Caco-2 (cell line): ENCODE data around the gene GASK1A. TPM values are rescaled to one million over a fixed set of nuclear protein-coding genes. Genes with fewer than 3 reads are reported as not detected.

Experiments used
- Bru-seq: library from RNA; stranded (reverse); fragments of 400-500 nt; gene quantifications from one replicate; lab custom pipeline; 2021; lab: Mats Ljungman, UMichigan
- BruChase-seq, 2 experiments: library from RNA; stranded (reverse); fragments of 400-500 nt; gene quantifications; one replicate each; lab custom pipeline; 2021; lab: Mats Ljungman, UMichigan
- BruUV-seq: library from RNA; stranded (reverse); fragments of 400-500 nt; replicated peaks from 2 replicates; lab custom pipeline; 2021; lab: Mats Ljungman, UMichigan
- CTCF ChIA-PET: fragments of 300-600 bp; sonication (Branson Sonifier 250); formaldehyde crosslinking; loops from one replicate; lab custom pipeline; 2022; ENCODE audit warnings: antibody characterized with exemption; lab: Charles Lee
- POLR2A ChIA-PET: fragments of 300-600 bp; sonication (Branson Sonifier 250); formaldehyde crosslinking; loops from one replicate; lab custom pipeline; 2022; ENCODE audit warnings: antibody characterized with exemption; lab: Charles Lee
- DNase-seq, 2 experiments: peaks; one replicate each; pipeline versions ENCODE4 v3.0.0 to v3.0.0-alpha.2; 2020 to 2022
- H3K27me3 ChIP-seq: replicated peaks from 2 replicates; pipeline ENCODE4 v1.6.0; 2011; ENCODE audit warnings: low read length; ENCODE audit not compliant: control insufficient read depth, insufficient read depth
- H3K36me3 ChIP-seq: 2 replicates; pipeline ENCODE4 v1.5.1; 2011; ENCODE audit warnings: low read length; ENCODE audit not compliant: control insufficient read depth, insufficient read depth
- H3K4me1 ChIP-seq: fragments of 250-450 bp; sonication (Bioruptor Pico); 2 replicates; pipeline ENCODE4 v1.5.1; 2020; ENCODE audit warnings: mild to moderate bottlenecking
- H3K4me3 ChIP-seq: 2 replicates; pipeline ENCODE4 v1.5.1; 2011; ENCODE audit warnings: low read depth, mild to moderate bottlenecking, control low read depth, low read length
- H3K9me3 ChIP-seq: fragments of 250-450 bp; sonication (Bioruptor Pico); 2 replicates; pipeline ENCODE4 v1.5.1; 2020; ENCODE audit warnings: mild to moderate bottlenecking, moderate library complexity
- H3K27ac Mint-ChIP-seq: one replicate; pipeline ENCODE4 v1.8.0; 2022; ENCODE audit warnings: mixed read lengths; ENCODE audit not compliant: unreplicated experiment
- H3K27me3 Mint-ChIP-seq: one replicate; pipeline ENCODE4 v1.8.0; 2022; ENCODE audit warnings: mixed read lengths; ENCODE audit not compliant: insufficient read depth, unreplicated experiment
- H3K36me3 Mint-ChIP-seq: one replicate; pipeline ENCODE4 v1.8.0; 2022; ENCODE audit warnings: mild to moderate bottlenecking, mixed read lengths; ENCODE audit not compliant: insufficient read depth, unreplicated experiment
- H3K4me1 Mint-ChIP-seq: one replicate; pipeline ENCODE4 v1.8.0; 2022; ENCODE audit warnings: low read depth, mixed read lengths; ENCODE audit not compliant: unreplicated experiment
- H3K4me3 Mint-ChIP-seq: one replicate; pipeline ENCODE4 v1.8.0; 2022; ENCODE audit warnings: mild to moderate bottlenecking, moderate library complexity, mixed read lengths; ENCODE audit not compliant: unreplicated experiment
- H3K9me3 Mint-ChIP-seq: one replicate; pipeline ENCODE4 v1.8.0; 2022; ENCODE audit warnings: mixed read lengths; ENCODE audit not compliant: unreplicated experiment
- CTCF ChIP-seq, 2 experiments: fragments of 200-600 bp in 1 of 2; IDR thresholded peaks; 1 replicate in 1 of 2; 2 replicates in 1 of 2; pipeline versions ENCODE4 v1.5.1 to v1.8.0; 2011 to 2022; ENCODE audit warnings: antibody characterized with exemption in 1 of 2, control low read depth in 1 of 2, inconsistent platforms in 1 of 2, low read depth in 1 of 2, low read length in 1 of 2, mild to moderate bottlenecking in 1 of 2, moderate library complexity in 1 of 2; ENCODE audit not compliant: insufficient read depth in 1 of 2, severe bottlenecking in 1 of 2, unreplicated experiment in 1 of 2
- intact Hi-C: fragments of 100-400 bp; cut with micrococcal nuclease; formaldehyde crosslinking; loops from one replicate; pipeline ENCODE4 v1.10.0; 2022; ENCODE audit not compliant: unreplicated experiment
- long read RNA-seq: library from polyadenylated mRNA; stranded (forward); transcript quantifications from one replicate; pipeline ENCODE4 v2.0.0, GENCODE V29; 2022
- total RNA-seq: library from RNA; stranded (reverse); gene quantifications from 2 replicates; pipeline ENCODE4 v1.2.3, GENCODE V29; 2022

Gene GASK1A
- total RNA-seq = 0.16 TPM in 1 of 2 replicates, not detected in the other
- percentile 14 among the genes with signal in this experiment for Bru-seq, nascent RNA
- BruChase-seq, experiment 1, labeled RNA remaining after a 2-hour chase = not detected
- percentile 22 among the genes with signal in this experiment for BruChase-seq, experiment 2, labeled RNA remaining after a 6-hour chase
- long read RNA-seq = 0 reads

- no TSS peak for BruUV-seq
- H3K4me3 Mint-ChIP-seq = peak within 1 kb of the TSS; percentile 70
- CTCF ChIA-PET = no interaction called here
- DNase-seq = peak; percentile 39 to 50
- no peak within 1 kb of the TSS for H3K27ac Mint-ChIP-seq
- no peaks in the 10 kb centered on the region for H3K36me3 ChIP-seq
- no peaks in the 10 kb centered on the region for H3K4me1 ChIP-seq
- peaks cover 2% of the 10 kb centered on the region for H3K27me3 ChIP-seq
- 0 out of 2 replicates have a peak, but pooled peaks cover 4% of the 10 kb centered on the region for H3K9me3 ChIP-seq
- H3K27me3 Mint-ChIP-seq = peaks cover 24% of the 10 kb centered on the region
- TF ChIP-seq CTCF (IDR thresholded peaks at IDR 0.05; ENCODE audit: insufficient read depth in 1 of 2, low read depth in 1 of 2, low read length in 1 of 2, severe bottlenecking in 1 of 2, unreplicated experiment in 1 of 2) = no peak
- no peaks in the 10 kb centered on the region for H3K36me3 Mint-ChIP-seq
- H3K4me3 ChIP-seq = peak within 1 kb of the TSS; percentile 50
- POLR2A ChIA-PET = no interaction called here
- intact Hi-C loops = no loop called here
- no peaks in the 10 kb centered on the region for H3K4me1 Mint-ChIP-seq
- H3K9me3 Mint-ChIP-seq = peaks cover 19% of the 10 kb centered on the region
These were observed at the start of gene GASK1A for GRCh38 chr3:42979044-42979972. GASK1A (plus strand) TSS chr3:42979311; CDS start chr3:42979643, 332 bp downstream.

GRCh38 chr3:42934111-42934510 is 45.0 kb upstream of the GASK1A start:
- TF ChIP-seq CTCF (IDR thresholded peaks at IDR 0.05; ENCODE audit: insufficient read depth in 1 of 2, low read depth in 1 of 2, low read length in 1 of 2, severe bottlenecking in 1 of 2, unreplicated experiment in 1 of 2) = no peak
- POLR2A ChIA-PET = no interaction called here
- CTCF ChIA-PET = no interaction called here
- no peaks in the 10 kb centered on the region for H3K9me3 Mint-ChIP-seq
- H3K36me3 ChIP-seq = no peaks in the 10 kb centered on the region
- H3K4me3 ChIP-seq = no peak overlapping the region
- intact Hi-C loops = no loop called here
- BruUV-seq = no TSS peak
- no peaks in the 10 kb centered on the region for H3K4me1 Mint-ChIP-seq
- no peaks in the 10 kb centered on the region for H3K36me3 Mint-ChIP-seq
- no peak overlapping the region for H3K27ac Mint-ChIP-seq
- H3K27me3 Mint-ChIP-seq = peaks cover 6% of the 10 kb centered on the region
- no peak overlapping the region for H3K4me3 Mint-ChIP-seq
- H3K9me3 ChIP-seq = no peaks in the 10 kb centered on the region
- no peaks in the 10 kb centered on the region for H3K27me3 ChIP-seq
- H3K4me1 ChIP-seq = no peaks in the 10 kb centered on the region
- DNase-seq = no peak

- Histone ChIP-seq H3K27me3 (no peaks in the 10 kb centered on the region), H3K4me3 (no peak overlapping the region), H3K9me3 (no peaks in the 10 kb centered on the region), H3K36me3 (no peaks in the 10 kb centered on the region), H3K4me1 (no peaks in the 10 kb centered on the region)
- no peaks in the 10 kb centered on the region for H3K9me3 Mint-ChIP-seq
- ChIA-PET CTCF (no interaction called here), POLR2A (no interaction called here)
- no peak for DNase-seq
- peaks cover 6% of the 10 kb centered on the region for H3K27me3 Mint-ChIP-seq
- intact Hi-C loops = no loop called here
- H3K4me1 Mint-ChIP-seq = no peaks in the 10 kb centered on the region
- H3K27ac Mint-ChIP-seq = no peak overlapping the region
- no peak for TF ChIP-seq CTCF (IDR thresholded peaks at IDR 0.05; ENCODE audit: insufficient read depth in 1 of 2, low read depth in 1 of 2, low read length in 1 of 2, severe bottlenecking in 1 of 2, unreplicated experiment in 1 of 2)
- H3K4me3 Mint-ChIP-seq = no peak overlapping the region
- no peaks in the 10 kb centered on the region for H3K36me3 Mint-ChIP-seq
- no TSS peak for BruUV-seq
These were observed 44.2 kb upstream of the GASK1A start for GRCh38 chr3:42934910-42935309.
